HG03565 (cell line): ENCODE measurements around the gene FBN1.
A peak's percentile ranks its signal among the peaks of the same experiment; 100 is the strongest.

Source experiments
- ATAC-seq: cut with Tn5 transposase; IDR thresholded peaks from one replicate; pipeline ENCODE4 v1.9.1; 2021; ENCODE audit warnings: mild to moderate bottlenecking, moderate library complexity; ENCODE audit not compliant: unreplicated experiment

FBN1 gene

GRCh38 chr15:48442011-48442410, 203.5 kb downstream of the FBN1 start:
- ATAC-seq: no peak

GRCh38 chr15:48440084-48440483, 205.4 kb downstream of the FBN1 start:
- no peak for ATAC-seq

DNA sequence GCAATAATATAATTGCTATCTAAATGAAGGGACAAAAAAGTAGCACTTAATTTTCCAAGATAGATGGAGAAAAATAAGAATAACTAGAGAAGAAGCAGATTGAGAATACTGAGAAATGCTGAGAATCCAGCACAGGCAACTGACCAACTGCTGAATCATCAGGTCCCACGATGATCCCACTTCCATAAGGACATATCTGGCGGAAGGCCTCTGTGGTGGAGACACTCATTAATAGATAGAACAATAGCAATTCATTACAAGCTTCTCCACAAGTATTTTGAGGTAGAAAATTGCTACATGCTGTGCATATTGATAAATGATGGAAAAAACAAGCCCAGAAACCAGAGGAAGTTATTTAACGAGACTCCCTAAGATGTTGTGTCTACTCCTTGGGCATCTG, 208.3 kb downstream of the FBN1 start:
- ATAC-seq: no peak

- ATAC-seq: no peak
These were observed 210.2 kb downstream of the FBN1 start for GRCh38 chr15:48435321-48435720.

DNA sequence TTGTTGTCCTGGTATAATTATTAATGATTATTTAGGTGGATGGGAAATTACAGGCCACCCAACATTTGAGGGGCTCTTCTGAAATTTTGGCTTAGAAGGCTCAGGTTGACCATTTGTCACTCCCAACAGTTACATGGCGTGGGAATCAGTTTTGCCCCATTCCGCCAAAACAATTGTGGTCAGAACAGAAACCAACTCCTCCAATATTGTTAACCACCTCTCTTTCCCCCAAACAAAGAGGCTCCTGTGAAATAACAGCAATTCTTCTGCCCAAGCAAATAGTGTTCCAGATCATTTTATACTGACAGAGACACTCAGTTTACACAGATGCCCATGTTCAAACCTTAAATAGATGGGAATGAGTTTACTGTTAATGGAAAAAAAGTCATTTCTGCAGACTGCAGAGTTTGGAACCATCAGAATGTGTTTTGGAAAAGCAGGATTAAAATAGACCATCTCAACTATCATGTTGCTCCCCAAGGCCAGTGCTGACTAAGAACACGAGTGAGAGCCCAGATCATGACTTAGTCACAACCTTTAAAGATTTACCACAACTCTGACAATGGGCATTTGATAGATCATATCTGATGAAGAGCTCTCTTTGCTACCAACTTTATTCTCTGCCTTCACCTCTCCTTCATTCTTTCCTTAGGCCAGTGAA, 212.2 kb downstream of the FBN1 start:
- ATAC-seq: peak; percentile 85

- no peak for ATAC-seq
These were observed 212.8 kb downstream of the FBN1 start for GRCh38 chr15:48432688-48433087.

DNA sequence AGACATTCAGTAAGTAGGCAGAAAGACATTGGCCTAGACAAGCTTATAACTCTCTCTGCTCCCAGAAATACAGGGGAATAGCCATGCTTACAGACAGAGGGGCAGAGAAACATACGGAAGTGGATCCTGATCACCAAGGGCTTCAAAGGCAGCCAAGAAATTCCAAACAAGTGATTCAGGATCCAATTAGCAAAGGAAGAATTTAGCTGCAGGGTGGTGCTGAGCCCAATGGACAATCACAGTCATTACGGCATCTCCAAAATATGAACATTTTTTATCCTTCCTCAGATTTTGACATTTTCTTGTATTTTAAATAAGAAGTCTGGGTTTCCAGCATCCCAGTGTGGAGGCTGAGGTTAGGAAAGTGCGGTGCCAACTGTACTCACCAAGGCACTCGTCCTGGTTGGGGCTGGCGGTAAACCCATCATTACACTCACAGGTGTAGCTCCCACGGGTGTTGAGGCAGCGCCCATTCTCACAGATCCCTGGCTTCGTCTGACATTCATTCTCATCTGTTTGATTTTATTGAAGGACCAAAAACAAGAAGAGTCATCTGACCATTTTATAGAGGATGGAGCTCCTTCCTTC, 217.5 kb downstream of the FBN1 start:
- no peak for ATAC-seq

DNA sequence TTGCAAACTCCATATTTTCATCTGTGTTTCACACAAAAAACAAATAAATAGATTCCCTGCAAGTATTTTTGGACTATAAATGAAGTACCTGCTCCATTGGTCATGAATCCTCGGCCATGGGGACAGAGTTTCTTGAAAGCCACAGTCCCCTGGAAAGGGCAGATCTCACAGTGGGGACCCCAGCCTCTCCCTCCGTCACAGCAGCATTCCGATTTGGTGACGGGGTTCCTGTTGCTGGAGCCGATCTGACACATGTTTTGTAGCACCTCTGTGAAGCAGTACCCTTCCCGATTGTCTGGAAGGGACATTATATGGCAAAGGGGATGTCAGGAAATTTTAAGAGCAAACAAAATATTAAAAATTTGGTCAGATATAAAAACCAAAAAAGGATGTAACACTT, 218.0 kb downstream of the FBN1 start:
- no peak for ATAC-seq

DNA sequence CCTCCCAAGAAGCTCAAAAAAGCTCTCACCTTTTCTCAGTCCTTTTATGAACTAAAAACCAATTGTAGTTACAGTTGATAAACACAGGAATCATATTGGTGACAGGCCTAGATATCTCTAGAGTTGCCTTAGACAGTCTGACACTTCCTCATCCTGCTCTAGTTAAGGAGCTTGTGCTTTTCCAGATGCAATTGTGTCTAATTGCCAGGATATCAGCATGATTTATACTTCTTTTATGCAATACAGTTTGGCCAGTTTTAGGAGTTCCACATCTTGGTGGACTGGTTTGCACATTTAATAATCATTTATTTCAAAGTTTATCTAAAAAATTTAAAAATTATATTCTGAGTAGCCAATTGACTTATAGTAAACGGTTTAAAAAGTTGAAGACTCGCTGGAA, 218.6 kb downstream of the FBN1 start:
- no peak for ATAC-seq

DNA sequence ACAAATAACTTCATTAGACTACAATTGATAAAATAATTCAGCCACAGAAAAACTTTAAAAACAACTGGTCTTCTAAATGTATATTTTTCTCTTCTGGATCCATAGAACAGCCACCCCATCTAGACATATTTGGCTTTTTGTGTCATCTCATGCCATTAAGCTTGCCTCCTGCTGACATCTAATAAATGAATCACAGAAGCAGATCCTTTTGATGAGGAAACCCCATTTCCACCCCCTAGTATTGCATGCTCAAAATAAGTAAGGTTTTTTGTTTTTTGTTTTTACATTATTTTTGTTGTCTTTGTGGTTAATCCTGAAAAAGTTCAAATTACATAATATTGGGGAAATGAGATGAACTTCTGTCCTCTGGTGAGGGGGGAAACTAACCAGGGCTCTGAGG, 219.5 kb downstream of the FBN1 start:
- no peak for ATAC-seq

GRCh38 chr15:48425051-48425450, 220.5 kb downstream of the FBN1 start:
- ATAC-seq: no peak

DNA sequence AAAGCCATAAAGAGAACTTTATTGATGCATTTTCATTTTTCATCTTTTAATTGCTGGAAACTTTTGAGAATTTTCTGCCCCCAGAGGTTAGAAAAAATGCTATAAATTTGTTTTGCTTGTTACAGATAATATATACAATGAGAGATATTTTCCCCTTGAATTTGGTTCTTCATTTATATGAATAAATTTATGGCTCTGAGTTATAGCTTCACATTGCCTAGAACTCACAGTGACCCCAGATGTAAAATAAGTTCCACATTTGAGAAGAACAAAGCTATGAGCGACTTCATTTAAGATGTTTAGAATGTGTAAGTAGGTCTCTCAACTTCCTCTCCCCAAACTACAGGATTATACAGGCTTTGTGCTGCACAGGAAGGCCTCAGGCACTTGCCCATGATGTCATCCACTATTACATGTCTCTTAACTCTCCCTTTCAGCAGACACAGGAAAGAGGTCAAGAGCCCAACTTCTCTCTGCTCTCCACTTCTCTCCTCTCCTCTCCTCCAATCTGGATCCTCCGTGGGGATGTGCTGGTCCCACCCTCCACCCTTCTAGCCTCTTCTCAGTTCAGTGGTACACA, 221.5 kb downstream of the FBN1 start:
- no peak for ATAC-seq

- no peak for ATAC-seq
These were observed 222.2 kb downstream of the FBN1 start for GRCh38 chr15:48423342-48423741.

- ATAC-seq: no peak
These were observed 223.1 kb downstream of the FBN1 start for GRCh38 chr15:48422401-48422800.

DNA sequence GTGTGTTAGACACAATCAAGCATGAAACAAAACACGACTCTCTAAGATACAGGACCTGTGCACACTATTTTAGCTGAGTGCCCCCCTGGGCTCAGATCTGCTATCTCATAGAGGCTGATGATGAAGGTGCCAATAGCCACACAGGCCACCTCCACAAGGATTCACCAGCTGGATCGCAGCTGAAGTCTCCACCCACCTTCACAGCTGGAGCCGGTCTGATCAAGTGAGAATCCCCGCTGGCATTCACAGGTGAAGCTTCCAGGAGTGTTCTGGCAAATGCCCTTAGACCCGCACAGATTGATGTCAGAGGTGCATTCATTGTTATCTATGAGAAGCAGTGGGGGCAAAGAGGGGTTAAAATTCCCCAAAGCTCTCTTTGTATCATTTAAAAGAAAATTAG, 224.1 kb downstream of the FBN1 start:
- no peak for ATAC-seq

DNA sequence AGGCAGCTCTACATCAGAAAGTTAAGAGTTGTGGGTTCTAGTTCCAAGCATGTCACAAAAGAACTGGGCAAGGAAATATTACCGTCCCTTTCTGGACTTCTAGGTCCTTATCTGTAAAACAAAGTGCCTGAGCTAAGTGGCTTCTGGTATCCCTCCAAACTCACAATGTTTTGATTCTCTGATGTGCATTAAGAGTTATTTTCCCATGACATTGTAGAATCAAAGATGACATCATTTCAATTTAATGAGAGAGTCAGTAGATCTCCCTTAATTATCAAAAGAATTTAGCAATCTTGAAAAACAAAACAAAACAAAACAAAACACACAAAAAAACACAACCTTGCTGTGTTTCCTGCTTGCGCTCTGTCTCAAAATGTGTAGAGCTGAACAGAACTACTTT, 225.6 kb downstream of the FBN1 start:
- ATAC-seq: no peak

GRCh38 chr15:48418343-48418742, 227.2 kb downstream of the FBN1 start:
- ATAC-seq: no peak

GRCh38 chr15:48416301-48416700, 229.2 kb downstream of the FBN1 start:
- no peak for ATAC-seq

DNA sequence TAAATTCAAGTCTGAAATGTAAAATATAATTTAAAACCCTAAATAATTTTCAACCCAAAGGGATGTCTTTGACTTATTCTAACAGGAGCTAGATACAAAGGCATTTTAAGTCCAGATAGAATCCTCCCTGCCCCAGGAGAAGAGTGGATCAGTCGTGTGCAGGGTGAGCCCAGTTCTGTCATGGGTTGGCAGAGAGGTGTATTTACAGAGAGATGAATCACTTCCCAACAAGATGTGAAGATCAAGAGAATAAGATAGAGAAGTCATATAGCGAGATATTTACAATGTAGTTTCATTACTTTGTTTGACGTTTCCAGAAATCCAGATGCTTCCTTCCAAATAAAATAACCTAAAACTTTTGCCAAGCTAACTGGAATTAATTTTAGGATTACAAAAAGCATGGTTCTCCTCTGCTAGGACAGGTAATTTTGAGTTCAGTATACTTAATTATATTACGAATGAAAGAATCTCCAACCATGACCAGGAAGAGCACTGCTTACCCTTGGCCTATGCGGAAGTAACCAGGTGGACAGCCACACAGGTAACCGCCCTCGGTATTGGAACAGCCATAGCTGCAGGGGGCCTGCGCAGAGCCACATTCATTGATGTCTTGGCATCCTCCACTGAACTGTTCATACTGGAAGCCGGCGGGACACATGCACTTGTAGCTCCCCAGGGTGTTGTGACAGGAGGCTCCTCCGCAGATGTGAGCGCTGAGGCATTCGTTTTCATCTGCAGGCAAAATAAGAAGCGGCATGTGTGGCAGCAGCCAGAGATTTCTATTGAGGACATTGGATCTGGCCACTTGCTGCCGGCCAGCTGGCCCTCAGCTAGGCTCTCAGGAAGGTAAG, 230.2 kb downstream of the FBN1 start:
- no peak for ATAC-seq

GRCh38 chr15:48414015-48414414, 231.5 kb downstream of the FBN1 start:
- no peak for ATAC-seq

DNA sequence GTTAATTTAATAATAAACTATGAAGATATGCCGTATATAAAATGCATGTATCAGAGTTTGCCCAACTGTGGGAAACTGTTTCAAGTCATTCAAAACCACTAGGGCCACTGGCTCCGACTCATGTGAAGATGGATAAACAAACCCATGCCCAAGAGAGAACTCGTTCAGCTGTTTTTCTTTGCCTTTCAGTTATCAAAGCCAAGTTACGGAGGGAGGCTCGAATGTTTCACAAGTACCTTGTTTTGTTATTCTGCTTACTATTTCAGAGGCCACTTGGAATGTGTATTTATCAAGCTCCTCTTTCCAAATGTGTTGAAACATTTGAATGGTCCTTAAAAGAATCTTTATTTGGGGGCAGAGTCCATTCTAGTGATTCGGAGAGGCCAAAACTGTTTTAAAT, 232.2 kb downstream of the FBN1 start:
- no peak for ATAC-seq
